Embryonic facial prominence (tissue), 1 donor: ENCODE results near the gene HNF1B.
"Not testable (repeated sequence)": the region's sequence is repeated elsewhere in the genome, so short reads cannot be mapped to it uniquely, and the experiment has no call there.

Experiments
- DNase-seq: peaks from one replicate; pipeline ENCODE4 v3.0.0-alpha.2; 2016; ENCODE audit errors: extremely low spot score

The HNF1B gene, protein sequence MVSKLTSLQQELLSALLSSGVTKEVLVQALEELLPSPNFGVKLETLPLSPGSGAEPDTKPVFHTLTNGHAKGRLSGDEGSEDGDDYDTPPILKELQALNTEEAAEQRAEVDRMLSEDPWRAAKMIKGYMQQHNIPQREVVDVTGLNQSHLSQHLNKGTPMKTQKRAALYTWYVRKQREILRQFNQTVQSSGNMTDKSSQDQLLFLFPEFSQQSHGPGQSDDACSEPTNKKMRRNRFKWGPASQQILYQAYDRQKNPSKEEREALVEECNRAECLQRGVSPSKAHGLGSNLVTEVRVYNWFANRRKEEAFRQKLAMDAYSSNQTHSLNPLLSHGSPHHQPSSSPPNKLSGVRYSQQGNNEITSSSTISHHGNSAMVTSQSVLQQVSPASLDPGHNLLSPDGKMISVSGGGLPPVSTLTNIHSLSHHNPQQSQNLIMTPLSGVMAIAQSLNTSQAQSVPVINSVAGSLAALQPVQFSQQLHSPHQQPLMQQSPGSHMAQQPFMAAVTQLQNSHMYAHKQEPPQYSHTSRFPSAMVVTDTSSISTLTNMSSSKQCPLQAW

DNA sequence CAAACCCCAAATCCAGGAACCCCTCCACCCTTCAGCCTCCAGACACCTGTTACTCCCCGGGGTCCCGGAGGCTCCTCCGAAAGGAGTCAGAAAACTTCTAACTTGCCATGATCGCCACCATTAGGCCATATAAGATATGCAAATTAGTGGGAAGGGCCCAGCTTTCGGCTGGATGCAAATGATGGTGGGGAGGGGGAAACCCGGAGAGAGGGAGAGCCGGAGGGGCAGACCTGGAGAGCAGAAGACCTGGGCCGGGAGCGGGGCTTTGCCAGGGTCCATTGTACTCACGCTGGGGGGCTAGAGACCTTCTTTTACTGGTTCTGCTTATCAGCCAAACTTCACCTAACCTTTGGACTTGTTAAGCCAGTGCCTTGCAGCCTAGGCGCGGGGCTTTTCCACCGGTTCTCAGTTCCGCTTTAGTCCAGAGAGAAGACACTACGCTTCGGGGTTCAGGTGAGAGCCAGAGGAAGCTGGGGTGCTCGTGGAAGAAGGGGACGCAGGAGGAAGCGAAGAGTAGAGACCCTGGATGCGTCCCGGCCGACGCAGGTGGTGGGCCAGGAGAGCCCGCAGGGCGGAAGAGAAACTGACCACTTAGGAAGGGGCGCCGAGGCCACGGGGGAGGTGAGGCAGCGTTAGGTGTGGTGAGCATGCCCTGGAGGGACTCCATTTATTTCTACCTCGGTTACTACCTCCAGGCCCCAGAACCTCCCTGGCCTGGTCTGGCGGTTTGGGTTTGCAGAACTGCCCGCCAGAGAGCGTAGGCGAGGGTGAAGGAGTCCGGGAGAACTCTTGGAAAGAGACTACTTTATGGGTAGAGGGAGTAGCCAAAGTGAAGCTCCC, at the start of gene HNF1B:
Gene HNF1B, minus strand, starts transcription at position 99 of the 840 bp plus-strand sequence. CDS start 175 bp downstream, outside the sequence.
- no peak for DNase-seq

DNA sequence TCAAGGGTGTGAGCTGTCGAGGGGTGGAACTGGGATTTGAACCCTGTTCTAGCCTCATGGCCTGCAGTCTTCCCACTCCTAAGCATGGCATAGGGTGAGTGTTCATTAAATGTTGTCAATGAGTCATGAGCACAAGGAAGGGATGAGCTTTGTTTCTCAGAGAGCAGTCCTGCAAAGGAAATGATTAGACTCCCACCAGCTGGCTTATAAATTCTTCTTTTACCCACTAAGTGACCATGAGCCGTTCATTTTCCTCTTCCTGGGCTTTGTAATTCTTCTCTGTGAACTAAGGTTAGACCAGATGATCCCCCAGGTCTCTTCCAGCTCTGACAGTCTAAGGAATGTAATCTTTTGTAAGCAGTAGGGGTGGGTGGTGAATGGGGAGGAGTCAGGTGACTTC, 47.9 kb upstream of the HNF1B start:
- no peak for DNase-seq

DNA sequence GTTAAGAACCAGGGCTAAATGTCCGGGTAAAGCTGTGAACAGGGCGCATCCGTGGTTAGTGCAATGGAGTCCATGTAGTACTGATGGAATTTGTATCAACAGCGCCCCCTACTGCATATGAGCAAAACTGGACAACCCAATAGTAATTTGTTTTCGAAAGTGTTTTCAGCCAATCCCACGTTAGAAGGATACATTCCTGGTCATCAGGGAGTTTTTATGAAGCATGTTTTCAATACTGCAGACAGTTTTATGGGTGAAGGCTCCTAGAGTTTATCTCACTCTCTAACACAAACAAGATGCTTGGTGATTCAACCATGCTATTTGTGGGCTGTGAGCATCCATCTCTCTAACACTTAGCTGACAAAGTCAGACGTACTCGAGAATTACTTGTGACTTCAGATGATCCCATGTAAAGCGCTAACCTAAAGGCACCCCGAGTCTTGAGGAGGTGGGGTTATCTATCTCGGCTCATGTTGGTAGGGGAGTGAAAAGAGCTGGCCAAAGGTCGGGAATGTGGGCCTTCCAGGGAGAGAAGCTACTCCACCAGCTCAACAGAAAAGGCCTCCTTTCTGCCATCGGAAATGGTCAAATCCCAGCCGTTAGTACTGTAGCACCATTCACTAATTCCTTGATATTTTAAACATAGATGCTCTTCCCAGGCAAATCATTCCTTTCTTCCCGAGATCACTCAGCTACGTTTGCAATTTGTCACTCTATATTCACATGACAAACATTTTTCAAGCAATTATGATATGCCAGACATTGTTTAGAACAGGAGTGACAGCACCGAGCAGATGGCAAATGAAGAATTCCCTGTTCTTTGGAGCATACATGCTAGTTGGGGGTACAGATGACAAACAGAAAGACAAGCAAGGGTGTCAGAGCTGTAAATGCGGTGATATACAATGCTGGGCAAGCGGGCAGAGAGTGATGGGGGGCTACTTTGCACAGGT, 46.9 kb upstream of the HNF1B start:
- DNase-seq: no peak

DNA sequence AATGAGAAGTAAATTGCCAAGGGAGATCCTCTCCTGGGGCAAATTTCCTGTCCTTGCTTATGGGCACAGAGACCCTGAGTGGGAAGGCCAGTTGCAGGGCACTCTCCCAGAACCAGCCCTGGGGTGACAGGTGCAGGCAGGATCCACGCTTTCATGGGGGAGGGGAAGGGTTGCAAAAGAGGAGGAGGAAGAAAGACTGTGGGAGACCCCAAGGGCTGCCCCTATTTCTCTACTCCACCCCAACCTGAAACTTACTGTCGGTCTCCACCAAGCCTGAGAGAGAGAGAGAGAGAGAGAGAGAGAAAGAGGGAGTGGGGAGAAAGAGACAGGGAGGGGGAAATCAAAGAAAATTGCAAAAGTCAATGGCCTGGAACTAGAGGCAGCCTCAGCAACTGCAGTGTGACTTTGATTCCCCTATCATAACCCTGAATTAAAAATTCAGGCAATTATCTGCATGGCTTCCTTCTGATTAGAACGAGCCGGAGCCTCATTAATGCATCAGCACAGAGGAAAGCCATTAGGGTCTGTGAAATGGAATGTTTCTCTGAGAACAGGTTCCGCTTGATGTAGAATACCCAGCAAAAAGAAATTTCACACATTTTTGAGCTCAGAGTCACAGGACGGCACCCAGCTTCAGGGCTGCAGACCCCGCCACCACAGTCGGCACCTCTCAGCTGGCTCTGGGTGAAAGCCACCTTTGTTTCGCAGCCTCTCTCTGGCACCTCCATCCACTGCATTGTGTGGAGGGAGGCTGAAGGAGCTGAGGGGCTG, 45.1 kb upstream of the HNF1B start:
- DNase-seq: no peak

DNA sequence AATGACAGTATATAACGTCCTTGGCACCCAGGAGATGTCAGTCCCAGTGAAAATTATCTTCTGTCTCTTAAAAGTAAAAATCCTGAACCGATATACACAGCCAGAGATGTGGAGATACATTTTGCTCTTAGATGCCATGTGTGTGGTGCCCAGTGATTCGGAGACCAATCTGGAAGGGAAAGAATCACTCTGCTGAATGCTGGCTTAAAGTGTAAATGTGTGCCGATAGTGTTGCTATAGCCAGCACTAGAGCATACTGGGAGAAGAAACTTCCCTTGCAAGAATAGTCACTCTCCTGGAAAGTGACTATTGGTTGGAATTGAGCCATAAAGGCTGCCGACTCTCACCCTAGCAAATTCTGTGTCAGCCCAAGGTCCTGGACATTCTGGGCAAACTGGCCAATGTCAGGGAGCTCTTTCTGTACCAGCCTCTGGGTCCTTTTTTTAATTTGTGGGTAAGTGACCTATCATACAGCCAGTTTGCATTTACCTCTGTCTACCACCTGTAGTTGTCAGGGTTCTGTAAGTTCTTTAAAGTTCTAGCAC, 44.2 kb upstream of the HNF1B start:
- DNase-seq: no peak

DNA sequence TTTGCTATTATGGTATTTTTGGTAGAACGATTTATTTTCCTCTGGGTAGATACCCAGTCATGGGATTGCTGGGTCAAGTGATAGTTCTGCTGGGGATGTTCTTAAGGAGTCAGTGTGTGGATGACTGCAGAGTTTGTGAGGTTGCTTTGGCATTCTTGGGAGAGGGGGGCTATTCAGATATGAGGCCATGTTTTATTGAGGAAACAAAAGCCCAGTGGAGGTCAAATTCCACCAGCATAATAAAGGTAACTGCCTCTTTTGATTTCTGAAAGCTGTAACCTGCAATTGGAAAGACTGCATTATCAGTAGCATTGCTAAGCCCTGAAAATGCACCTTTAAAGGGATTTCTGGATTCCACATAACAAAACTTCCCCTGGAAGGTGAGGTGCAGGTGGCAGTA, 43.7 kb upstream of the HNF1B start:
- DNase-seq: no peak

DNA sequence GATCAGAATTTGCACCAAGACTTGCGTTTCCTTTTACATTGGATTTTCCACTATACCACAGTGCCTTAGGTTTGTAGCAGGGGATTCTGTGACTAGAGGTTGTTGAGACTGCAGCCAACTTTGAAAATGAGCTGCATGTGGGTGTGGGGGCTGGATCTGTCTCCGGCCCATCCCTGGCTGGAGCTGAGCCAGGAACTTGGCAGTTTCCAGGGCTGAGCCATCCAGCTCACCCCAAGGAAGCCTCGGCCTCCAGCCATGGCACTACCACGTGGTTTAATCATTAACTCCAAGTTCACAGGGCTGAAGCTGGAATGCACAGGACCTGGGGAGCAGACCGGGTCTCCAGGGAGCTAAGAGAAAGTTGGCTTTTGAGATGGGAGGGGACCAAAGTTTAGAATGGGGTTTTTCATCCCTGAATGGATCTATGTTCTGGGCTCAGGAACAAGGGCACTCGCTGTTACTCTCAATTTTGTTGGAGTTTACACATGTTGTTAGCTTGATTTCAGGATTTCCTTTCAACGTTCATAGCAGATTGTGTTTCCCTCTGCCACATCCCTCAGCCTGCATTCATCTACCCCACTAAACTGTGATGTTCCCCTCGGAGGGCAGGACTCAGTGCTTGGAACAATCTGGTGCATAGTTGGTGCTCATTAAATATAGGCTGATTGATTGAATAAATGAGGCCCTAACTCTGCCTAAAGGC, 42.3 kb upstream of the HNF1B start:
- peak; percentile 9 for DNase-seq

DNA sequence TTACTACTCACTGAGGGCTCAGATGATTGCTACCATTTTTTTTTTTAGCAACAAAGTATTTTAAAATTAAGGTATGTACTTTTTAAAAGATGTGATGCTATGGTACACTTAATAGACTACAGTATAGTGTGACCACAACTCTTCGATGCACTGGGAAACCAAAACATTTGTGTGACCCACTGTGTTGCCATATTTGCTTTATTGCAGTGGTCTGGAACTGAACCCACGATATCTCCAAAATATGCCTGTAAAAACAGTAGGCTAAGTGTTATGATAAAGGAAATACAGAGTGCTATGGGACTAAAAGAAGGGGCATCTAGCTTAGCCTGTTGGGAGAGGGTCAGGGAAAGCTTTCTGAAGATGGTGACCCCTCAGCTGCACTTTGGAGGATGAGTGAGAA, 41.6 kb upstream of the HNF1B start:
- DNase-seq: no peak

DNA sequence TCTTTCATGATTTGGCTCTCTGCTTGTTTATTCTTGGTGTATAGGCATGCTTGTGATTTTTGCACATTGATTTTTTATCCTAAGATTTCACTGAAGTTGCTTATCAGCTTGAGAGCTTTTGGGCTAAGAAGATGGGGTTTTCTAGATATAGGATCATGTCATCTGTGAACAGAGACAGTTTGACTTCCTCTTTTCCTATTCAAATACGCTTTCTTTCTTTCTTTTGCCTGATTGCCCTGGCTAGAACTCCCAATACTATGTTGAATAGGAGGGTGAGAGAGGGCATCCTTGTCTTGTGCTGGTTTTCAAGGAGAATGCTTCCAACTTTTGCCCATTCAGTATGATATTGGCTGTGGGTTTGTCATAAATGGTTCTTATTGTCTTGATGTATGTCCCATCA, 37.6 kb upstream of the HNF1B start:
- not testable (repeated sequence) for DNase-seq

DNA sequence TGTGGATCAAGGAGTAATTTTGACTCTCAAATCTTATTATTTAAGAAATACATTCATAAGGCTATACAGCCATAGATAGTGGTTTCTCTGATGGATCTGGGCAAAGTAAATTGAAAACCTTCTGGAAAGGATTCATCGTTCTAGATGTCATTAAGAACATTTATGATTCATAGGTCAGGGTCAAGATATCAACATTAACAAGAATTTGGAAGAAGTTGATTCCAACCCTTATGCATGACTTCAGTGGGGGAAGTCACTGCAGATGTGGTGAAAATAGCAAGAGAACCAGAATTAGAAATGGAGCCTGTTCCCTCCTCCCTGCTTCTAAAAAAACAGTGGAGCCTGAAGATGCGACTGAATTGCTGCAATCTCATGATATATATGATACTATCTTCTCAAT, 36.6 kb upstream of the HNF1B start:
- DNase-seq: no peak

DNA sequence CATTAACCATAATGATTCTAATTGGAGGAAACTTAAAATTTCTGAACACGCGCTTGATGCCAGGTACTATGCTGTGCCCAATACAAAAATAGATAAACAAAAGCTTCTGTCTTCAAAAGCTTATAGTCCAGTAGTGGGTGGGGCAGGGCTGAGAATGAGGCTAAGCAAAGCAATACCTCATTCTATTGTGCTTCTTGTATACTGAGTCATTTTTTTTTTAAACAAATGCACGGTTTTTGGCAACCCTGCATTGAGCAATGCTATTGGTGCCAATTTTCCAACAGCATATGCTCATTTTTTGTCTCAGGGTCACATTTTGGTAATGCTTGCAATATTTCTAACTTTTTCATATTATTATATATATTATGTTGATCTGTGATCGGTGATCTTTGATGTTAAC, 34.7 kb upstream of the HNF1B start:
- no peak for DNase-seq

DNA sequence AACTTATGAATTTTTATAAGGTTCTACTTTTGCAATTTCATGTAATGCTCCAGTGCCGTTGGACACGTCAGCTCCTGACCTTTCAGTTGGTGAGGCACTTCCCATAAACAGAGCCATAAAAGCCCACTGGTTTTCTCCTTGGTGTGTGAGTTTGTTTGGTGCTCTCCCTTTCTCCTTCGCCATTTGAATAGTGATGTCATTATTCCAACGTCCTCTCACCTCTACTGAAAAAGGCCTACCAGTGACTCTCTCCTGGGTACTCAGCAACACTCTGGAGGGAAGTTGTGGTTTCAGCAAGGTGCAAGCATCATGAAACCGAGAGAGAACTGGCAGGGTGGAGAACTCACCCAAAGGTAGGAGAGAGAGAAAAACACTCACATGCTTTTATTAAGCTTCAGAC, 29.6 kb upstream of the HNF1B start:
- no peak for DNase-seq

DNA sequence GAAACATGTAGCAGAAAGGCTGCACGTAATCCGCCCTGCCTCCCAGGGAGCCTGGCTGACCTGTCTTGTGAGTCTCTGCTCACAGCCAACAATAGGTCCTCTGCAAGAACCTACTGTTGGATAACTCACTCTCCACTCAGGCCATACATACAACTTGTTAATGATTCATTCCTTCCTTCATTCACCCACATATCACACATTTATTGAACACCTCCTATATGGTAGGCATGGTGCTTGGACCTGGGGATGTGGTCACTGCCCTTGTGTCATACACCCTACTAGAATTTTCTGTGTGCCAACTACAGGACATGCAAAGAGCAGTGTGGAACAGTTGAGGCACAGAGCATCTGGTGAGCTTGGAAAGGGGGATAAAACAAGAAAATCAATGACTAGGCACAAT, 28.1 kb upstream of the HNF1B start:
- DNase-seq: no peak

DNA sequence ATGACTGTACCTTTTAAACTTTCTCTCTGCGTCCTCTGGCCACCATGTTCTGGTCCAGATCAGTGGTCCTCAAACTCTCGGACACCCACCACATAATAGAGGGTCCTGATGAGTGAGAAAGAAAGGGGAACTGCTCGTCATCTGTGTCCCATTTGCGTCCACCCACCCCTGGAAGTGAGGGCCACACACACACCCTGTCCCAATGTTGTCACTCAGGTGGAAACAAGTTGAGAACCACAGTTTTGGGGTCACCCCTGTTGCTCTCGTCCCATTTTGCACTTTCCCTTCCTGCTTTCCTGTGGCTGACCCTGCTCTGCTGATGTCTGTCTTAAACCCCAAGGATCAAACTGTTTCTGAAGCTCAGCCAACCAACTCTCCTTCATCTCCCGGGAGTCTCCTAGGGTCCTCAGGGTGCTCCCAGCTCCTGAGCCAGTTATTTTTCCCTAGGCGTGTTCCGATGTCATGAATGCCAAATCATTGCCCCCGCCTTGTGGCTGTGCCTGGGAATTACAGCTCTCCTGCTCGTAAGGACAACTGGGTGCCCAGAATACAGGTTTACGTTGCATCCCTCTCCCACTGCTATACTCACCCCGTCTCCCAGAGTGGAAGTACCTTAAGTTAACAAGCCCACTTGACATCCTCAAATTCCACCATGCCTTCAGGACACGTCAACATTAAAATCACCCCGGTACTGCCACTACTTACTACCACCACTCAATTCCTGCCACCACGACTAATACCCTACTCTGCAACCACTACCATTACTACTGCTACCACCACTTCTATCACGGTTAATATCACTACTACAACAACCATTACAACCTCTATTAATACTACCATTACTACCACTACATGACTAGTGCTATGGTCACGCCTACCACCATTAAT, 26.0 kb upstream of the HNF1B start:
- DNase-seq: no peak

DNA sequence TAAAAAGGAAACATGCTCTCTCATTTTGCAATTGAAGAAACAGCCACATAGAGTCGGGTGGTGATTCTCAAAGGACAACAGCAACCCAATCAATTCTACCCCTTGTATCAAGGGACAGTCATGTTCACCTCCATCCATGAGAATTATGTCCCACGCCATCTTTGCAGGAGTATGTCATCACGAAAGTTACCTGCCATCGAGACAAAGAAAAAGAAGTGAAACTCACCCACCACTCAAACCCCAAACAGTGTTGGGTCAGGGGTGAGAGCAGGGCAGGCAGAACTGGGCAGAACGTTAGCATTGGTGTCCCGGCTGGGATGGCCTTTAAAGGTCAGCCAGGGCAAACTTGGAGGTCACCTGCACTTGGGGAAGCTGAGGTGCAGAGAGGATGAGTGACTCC, 24.2 kb upstream of the HNF1B start:
- no peak for DNase-seq

DNA sequence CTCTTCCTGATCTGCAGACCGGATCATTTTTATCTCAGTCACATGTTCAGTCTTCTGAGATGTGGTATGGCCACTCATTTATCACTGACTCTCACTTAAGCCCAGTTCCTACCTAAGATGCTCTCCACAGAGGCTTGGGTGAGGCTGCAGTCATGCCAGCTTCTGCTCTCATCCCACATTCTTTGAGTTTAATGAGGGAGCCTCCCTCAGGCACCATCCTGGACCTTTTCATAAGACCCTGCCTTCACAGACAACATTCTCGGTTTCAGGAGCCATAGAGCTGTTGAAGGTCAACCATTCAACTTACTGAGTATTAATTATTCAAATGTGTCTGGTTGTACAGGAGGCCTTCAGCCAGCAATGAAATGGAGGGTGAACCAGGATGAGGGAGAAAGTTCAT, 23.6 kb upstream of the HNF1B start:
- no peak for DNase-seq

DNA sequence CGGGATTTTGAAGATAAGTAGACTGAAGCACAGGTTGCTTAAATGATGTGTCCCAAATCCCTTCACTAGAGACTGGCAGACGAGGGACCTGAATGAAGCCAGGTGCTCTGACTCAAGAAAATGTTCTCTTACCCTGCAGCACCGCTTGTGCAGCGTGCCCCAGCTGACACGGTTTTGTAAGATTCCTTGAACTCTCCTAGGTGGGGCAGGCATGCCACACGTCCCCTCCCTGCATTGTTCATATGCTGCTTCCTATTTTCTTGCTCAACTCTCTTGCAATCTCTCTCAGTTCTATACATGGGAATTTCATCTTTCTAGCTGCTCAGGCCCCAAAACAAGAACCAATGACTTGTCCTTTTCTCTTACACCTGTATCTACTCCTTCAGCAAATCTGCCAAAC, 22.1 kb upstream of the HNF1B start:
- no peak for DNase-seq

DNA sequence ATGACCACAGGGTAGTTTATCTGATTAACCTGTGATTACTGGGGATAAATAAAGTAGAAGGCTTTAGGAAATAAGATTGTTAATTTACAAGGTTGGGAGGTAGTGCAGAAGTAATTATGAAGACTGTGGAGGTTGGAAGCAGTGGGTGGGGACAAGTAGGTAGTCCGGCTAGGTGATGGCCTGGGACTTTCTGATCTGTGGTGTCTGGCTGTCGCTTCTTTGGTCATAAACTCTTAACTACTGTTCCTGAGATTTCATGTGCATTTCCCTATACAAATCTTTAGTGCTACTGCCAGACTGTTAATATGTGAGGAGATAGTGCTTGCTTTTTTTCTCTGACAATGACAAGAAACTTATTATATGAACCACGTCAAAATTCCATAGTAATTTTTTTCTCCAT, 19.5 kb upstream of the HNF1B start:
- no peak for DNase-seq

DNA sequence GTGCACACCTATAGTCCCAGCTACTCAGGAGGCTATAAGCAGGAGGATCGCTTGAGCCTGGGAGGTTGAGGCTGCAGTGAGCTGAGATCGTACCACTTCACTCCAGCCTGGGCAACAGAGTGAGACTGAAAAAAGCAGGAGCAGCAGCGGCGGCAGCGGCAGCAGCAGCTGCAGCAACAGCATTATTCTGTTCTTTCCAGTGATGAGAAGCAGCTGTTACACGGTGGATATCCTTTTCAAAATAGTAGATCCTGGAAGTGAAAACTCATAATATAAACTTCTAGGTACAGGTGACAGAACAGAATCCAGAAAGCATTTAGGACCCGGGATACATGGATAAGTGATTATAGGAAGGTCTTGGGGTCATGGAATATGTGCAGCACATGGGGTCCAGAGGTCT, 17.8 kb upstream of the HNF1B start:
- DNase-seq: no peak
